Measurements from ENCODE around the gene RBMS3. TPM values are rescaled to one million over a fixed set of nuclear protein-coding genes. Genes with fewer than 3 reads are reported as not detected.

The RBMS3 gene
- total and polyA plus RNA-seq, 2 experiments from 2014 or later, result 3.2 to 7.4 TPM

DNA sequence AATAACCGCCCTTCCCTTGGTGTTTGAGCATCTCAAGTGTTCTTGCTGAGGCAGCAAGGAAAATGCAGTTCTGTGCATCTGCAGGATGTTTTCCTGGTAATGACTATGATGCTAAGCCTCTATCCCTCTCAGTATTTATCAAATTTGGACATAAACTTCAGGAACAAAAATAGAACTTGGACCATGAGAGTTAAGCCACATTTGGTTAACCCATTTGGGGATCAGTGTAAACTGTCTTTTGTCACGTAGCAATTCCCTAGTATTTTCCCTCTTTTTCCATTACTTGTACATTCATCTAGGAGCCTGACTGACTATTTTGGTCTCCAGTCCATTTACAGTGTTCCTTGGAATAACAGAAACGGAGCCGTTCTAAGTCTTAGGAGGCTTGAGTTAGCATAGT, 250.8 kb downstream of the RBMS3 start (continued):
- TF ChIP-seq, protein P1, sequence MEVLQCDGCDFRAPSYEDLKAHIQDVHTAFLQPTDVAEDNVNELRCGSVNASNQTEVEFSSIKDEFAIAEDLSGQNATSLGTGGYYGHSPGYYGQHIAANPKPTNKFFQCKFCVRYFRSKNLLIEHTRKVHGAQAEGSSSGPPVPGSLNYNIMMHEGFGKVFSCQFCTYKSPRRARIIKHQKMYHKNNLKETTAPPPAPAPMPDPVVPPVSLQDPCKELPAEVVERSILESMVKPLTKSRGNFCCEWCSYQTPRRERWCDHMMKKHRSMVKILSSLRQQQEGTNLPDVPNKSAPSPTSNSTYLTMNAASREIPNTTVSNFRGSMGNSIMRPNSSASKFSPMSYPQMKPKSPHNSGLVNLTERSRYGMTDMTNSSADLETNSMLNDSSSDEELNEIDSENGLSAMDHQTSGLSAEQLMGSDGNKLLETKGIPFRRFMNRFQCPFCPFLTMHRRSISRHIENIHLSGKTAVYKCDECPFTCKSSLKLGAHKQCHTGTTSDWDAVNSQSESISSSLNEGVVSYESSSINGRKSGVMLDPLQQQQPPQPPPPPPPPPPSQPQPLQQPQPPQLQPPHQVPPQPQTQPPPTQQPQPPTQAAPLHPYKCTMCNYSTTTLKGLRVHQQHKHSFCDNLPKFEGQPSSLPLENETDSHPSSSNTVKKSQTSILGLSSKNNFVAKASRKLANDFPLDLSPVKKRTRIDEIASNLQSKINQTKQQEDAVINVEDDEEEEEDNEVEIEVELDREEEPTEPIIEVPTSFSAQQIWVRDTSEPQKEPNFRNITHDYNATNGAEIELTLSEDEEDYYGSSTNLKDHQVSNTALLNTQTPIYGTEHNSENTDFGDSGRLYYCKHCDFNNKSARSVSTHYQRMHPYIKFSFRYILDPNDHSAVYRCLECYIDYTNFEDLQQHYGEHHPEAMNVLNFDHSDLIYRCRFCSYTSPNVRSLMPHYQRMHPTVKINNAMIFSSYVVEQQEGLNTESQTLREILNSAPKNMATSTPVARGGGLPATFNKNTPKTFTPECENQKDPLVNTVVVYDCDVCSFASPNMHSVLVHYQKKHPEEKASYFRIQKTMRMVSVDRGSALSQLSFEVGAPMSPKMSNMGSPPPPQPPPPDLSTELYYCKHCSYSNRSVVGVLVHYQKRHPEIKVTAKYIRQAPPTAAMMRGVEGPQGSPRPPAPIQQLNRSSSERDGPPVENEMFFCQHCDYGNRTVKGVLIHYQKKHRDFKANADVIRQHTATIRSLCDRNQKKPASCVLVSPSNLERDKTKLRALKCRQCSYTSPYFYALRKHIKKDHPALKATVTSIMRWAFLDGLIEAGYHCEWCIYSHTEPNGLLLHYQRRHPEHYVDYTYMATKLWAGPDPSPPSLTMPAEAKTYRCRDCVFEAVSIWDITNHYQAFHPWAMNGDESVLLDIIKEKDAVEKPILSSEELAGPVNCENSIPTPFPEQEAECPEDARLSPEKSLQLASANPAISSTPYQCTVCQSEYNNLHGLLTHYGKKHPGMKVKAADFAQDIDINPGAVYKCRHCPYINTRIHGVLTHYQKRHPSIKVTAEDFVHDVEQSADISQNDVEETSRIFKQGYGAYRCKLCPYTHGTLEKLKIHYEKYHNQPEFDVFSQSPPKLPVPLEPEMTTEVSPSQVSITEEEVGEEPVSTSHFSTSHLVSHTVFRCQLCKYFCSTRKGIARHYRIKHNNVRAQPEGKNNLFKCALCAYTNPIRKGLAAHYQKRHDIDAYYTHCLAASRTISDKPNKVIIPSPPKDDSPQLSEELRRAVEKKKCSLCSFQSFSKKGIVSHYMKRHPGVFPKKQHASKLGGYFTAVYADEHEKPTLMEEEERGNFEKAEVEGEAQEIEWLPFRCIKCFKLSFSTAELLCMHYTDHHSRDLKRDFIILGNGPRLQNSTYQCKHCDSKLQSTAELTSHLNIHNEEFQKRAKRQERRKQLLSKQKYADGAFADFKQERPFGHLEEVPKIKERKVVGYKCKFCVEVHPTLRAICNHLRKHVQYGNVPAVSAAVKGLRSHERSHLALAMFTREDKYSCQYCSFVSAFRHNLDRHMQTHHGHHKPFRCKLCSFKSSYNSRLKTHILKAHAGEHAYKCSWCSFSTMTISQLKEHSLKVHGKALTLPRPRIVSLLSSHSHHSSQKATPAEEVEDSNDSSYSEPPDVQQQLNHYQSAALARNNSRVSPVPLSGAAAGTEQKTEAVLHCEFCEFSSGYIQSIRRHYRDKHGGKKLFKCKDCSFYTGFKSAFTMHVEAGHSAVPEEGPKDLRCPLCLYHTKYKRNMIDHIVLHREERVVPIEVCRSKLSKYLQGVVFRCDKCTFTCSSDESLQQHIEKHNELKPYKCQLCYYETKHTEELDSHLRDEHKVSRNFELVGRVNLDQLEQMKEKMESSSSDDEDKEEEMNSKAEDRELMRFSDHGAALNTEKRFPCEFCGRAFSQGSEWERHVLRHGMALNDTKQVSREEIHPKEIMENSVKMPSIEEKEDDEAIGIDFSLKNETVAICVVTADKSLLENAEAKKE (CRISPR knock-in tag; IDR thresholded peaks at IDR 0.05), result no peak
- no peak for TF ChIP-seq ZNF331 (CRISPR knock-in tag; IDR thresholded peaks at IDR 0.05; ENCODE audit: low read depth)

DNA sequence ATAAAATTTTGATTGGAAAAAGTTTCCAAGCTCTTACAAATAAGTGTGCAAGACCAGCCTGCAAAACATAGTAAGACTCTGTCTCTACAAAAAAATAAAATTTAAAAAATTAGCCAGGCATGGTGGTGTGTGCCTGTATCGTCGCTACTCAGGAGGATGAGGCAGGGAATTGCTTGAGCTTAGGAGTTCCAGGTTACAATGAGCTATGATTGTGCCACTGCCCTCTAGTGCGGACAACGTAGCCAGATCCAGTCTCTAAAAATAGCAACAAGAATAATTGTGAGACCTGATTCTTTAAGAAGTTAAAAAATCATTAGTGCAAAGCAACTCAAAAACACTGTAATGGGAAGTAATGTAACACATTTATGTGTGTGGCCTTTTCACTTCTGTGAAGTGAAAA, 251.6 kb downstream of the RBMS3 start:
- no peak overlapping the region for H3K4me3 ChIP-seq
- no peak overlapping the region for H3K27ac ChIP-seq (ENCODE audit: low read depth)
- peaks cover 5% of the 10 kb centered on the region; the same call in 2 of the 3 replicates for H3K4me1 Mint-ChIP-seq
- H3K79me2 ChIP-seq (replicated peaks; ENCODE audit: insufficient read depth), result no peaks in the 10 kb centered on the region
- DNase-seq (ENCODE audit: low spot score) (no peak), ATAC-seq (no peak)
- no peak overlapping the region for H3K27ac Mint-ChIP-seq
- H2AFZ ChIP-seq, result no peak overlapping the region
- no peaks in the 10 kb centered on the region for H3K9me3 Mint-ChIP-seq
- no peaks in the 10 kb centered on the region for H3K27me3 ChIP-seq (ENCODE audit: insufficient read depth)
- H3K36me3 Mint-ChIP-seq (ENCODE audit: low read depth), result no peaks in the 10 kb centered on the region
- no peaks in the 10 kb centered on the region for H3K9me2 ChIP-seq (ENCODE audit: insufficient read depth)
- H4K20me1 ChIP-seq (replicated peaks; ENCODE audit: insufficient read depth), result no peaks in the 10 kb centered on the region
- no peaks in the 10 kb centered on the region for H3K27me3 Mint-ChIP-seq (ENCODE audit: insufficient read depth, low read depth, poor library complexity)
- no peaks in the 10 kb centered on the region for H3F3A ChIP-seq (replicated peaks; ENCODE audit: low read depth)
- H3K4me1 ChIP-seq (ENCODE audit: insufficient read depth), result no peaks in the 10 kb centered on the region
- H3K4me2 ChIP-seq, result no peak overlapping the region
- no peaks in the 10 kb centered on the region for H3K36me3 ChIP-seq (ENCODE audit: insufficient read depth)
- H3K4me3 Mint-ChIP-seq, result no peak overlapping the region
- TF ChIP-seq CREB1 (CRISPR knock-in tag; IDR thresholded peaks at IDR 0.05; ENCODE audit: low read depth), result no peak
- TF ChIP-seq, protein P1 (CRISPR knock-in tag; IDR thresholded peaks at IDR 0.05), result no peak
- TF ChIP-seq, protein P2, sequence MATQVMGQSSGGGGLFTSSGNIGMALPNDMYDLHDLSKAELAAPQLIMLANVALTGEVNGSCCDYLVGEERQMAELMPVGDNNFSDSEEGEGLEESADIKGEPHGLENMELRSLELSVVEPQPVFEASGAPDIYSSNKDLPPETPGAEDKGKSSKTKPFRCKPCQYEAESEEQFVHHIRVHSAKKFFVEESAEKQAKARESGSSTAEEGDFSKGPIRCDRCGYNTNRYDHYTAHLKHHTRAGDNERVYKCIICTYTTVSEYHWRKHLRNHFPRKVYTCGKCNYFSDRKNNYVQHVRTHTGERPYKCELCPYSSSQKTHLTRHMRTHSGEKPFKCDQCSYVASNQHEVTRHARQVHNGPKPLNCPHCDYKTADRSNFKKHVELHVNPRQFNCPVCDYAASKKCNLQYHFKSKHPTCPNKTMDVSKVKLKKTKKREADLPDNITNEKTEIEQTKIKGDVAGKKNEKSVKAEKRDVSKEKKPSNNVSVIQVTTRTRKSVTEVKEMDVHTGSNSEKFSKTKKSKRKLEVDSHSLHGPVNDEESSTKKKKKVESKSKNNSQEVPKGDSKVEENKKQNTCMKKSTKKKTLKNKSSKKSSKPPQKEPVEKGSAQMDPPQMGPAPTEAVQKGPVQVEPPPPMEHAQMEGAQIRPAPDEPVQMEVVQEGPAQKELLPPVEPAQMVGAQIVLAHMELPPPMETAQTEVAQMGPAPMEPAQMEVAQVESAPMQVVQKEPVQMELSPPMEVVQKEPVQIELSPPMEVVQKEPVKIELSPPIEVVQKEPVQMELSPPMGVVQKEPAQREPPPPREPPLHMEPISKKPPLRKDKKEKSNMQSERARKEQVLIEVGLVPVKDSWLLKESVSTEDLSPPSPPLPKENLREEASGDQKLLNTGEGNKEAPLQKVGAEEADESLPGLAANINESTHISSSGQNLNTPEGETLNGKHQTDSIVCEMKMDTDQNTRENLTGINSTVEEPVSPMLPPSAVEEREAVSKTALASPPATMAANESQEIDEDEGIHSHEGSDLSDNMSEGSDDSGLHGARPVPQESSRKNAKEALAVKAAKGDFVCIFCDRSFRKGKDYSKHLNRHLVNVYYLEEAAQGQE (IDR thresholded peaks at IDR 0.05; ENCODE audit: unreplicated experiment), result no peak
- no peak for TF ChIP-seq STAT1 (IDR thresholded peaks at IDR 0.05; ENCODE audit: unreplicated experiment)
- TF ChIP-seq POLR2AphosphoS5 (IDR thresholded peaks at IDR 0.05; ENCODE audit: low read depth), result no peak
